SIG-M5 (cell line): ENCODE results near the gene CBFA2T2.
"Not testable (repeated sequence)": the region's sequence is repeated elsewhere in the genome, so short reads cannot be mapped to it uniquely, and the experiment has no call there.

Source experiments
- DNase-seq: peaks from one replicate; lab custom pipeline; 2025; lab: John Stamatoyannopoulos, UW

Gene CBFA2T2

GRCh38 chr20:33680686-33681085 lies 190.8 kb downstream of the CBFA2T2 start:
- DNase-seq, result no peak

- no peak for DNase-seq
Measured at GRCh38 chr20:33681288-33681687, 191.4 kb downstream of the CBFA2T2 start.

GRCh38 chr20:33681728-33682353 lies 191.9 kb downstream of the CBFA2T2 start:
- DNase-seq, result no peak

- DNase-seq, result no peak
Measured at GRCh38 chr20:33684533-33685327, 194.8 kb downstream of the CBFA2T2 start.

- DNase-seq, result no peak
Measured at GRCh38 chr20:33685328-33686099, 195.6 kb downstream of the CBFA2T2 start.

GRCh38 chr20:33686100-33686983 lies 196.4 kb downstream of the CBFA2T2 start, which contains the start of gene E2F1:
TSS of gene E2F1 (minus strand) at chr20:33686385. CDS start at chr20:33686264, 121 bp downstream.
- peak; percentile 47 for DNase-seq

- no peak for DNase-seq
Measured at GRCh38 chr20:33686984-33687366, 197.1 kb downstream of the CBFA2T2 start.

GRCh38 chr20:33687370-33687915 lies 197.5 kb downstream of the CBFA2T2 start:
- peak; percentile 84 for DNase-seq

- DNase-seq, result no peak
Measured at GRCh38 chr20:33687993-33688937, 198.4 kb downstream of the CBFA2T2 start.

- no peak for DNase-seq
Measured at GRCh38 chr20:33688938-33689424, 199.1 kb downstream of the CBFA2T2 start.

GRCh38 chr20:33689493-33689892 lies 199.6 kb downstream of the CBFA2T2 start:
- no peak for DNase-seq

GRCh38 chr20:33689973-33690372 lies 200.1 kb downstream of the CBFA2T2 start:
- DNase-seq, result peak; percentile 42

GRCh38 chr20:33693289-33693688 lies 203.4 kb downstream of the CBFA2T2 start:
- DNase-seq, result no peak

GRCh38 chr20:33693741-33694638 lies 204.1 kb downstream of the CBFA2T2 start:
- DNase-seq, result no peak

GRCh38 chr20:33694639-33695012 lies 204.7 kb downstream of the CBFA2T2 start:
- no peak for DNase-seq

GRCh38 chr20:33696448-33696847 lies 206.6 kb downstream of the CBFA2T2 start:
- no peak for DNase-seq

- no peak for DNase-seq
Measured at GRCh38 chr20:33697129-33697528, 207.2 kb downstream of the CBFA2T2 start.

- not testable (repeated sequence) for DNase-seq
Measured at GRCh38 chr20:33698966-33699365, 209.1 kb downstream of the CBFA2T2 start.
